A673 (cell line): ENCODE data around the gene KCNJ15.

Experiments used
- CTCF ChIP-seq: fragments of 300-800, 200-600 bp; sonication (generic); conservative IDR thresholded peaks from 2 replicates; pipeline ENCODE4 v1.5.1; 2017; ENCODE audit warnings: low read depth, mild to moderate bottlenecking, antibody characterized with exemption, low read length, moderate library complexity, mixed read lengths
- EZH2 ChIP-seq: fragments of 200-600 bp; sonication (generic); IDR thresholded peaks from 2 replicates; pipeline ENCODE4 v1.6.1; 2017; ENCODE audit warnings: borderline replicate concordance, low read depth, mild to moderate bottlenecking, mixed read lengths, antibody characterized with exemption, low read length; ENCODE audit not compliant: poor library complexity, severe bottlenecking

DNA sequence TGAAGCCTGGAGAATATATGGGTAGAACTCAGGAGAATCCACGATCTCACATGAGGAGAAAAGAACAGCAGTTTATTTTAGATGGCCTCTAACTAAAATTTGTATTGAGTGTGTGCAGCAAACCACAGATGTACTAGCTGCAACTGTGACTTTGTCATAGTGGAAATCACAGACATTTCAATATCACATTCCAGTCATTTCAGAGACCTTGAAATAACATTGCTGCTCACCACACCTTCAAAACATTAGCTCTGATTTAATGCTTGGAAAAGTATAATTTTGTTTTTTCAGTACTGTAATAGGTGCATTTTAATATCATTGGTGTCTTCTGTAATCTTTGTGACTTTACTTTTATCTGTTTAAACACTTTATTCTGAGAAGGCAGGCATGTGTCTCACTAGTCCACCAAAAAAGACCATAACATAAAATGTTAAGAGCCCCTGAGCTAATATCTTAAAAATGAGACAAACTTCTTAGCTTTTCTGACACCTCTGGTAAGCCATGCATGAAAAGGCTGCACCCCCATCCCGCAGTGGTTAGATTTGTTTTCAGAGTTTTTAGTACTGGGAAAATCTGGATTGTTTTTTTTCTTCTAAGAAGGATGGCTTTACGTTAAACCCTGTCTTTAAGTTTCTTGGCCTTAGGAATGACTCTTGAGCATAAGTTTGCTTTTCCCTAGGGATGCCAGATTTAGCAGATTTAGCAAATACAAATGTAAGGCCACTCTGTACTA, 30.1 kb downstream of the KCNJ15 start:
- no peak for TF ChIP-seq CTCF
- TF ChIP-seq EZH2 = no peak
